NCI-H345 (cell line): ENCODE results near the gene MEIOB.
"Not testable (repeated sequence)": the region's sequence is repeated elsewhere in the genome, so short reads cannot be mapped to it uniquely, and the experiment has no call there.

Experiments used
- DNase-seq: peaks from one replicate; lab custom pipeline; 2025; lab: John Stamatoyannopoulos, UW

MEIOB gene

GRCh38 chr16:1871974-1872635 is at the start of gene MEIOB:
MEIOB (minus strand) TSS chr16:1872164; CDS start chr16:1868175, 3,989 bp downstream.
- DNase-seq = no peak

GRCh38 chr16:1920727-1921171 is 48.8 kb upstream of the MEIOB start:
- DNase-seq = peak; percentile 39

- not testable (repeated sequence) for DNase-seq
Measured at GRCh38 chr16:1920122-1920521, 48.2 kb upstream of the MEIOB start.

GRCh38 chr16:1919327-1919998 is 47.5 kb upstream of the MEIOB start:
- DNase-seq = no peak

- DNase-seq = peak; percentile 61
Measured at GRCh38 chr16:1918351-1919326, 46.7 kb upstream of the MEIOB start, which contains the start of gene HS3ST6. HS3ST6 (minus strand) TSS chr16:1918415; CDS start chr16:1918323, 92 bp downstream.

GRCh38 chr16:1917665-1918350 is 45.8 kb upstream of the MEIOB start:
- no peak for DNase-seq

- DNase-seq = no peak
Measured at GRCh38 chr16:1917056-1917664, 45.2 kb upstream of the MEIOB start.

- DNase-seq = peak; percentile 40
Measured at GRCh38 chr16:1916640-1916990, 44.7 kb upstream of the MEIOB start.

GRCh38 chr16:1915732-1916639 is 44.0 kb upstream of the MEIOB start:
- no peak for DNase-seq

- no peak for DNase-seq
Measured at GRCh38 chr16:1914988-1915387, 43.0 kb upstream of the MEIOB start.

- DNase-seq = no peak
Measured at GRCh38 chr16:1914084-1914608, 42.2 kb upstream of the MEIOB start.

- peak; percentile 90 for DNase-seq
Measured at GRCh38 chr16:1913327-1914083, 41.5 kb upstream of the MEIOB start.

- no peak for DNase-seq
Measured at GRCh38 chr16:1912215-1912543, 40.2 kb upstream of the MEIOB start.

GRCh38 chr16:1911467-1912214 is 39.7 kb upstream of the MEIOB start:
- DNase-seq = no peak

GRCh38 chr16:1909561-1910231 is 37.7 kb upstream of the MEIOB start:
- no peak for DNase-seq

- no peak for DNase-seq
Measured at GRCh38 chr16:1908983-1909382, 37.0 kb upstream of the MEIOB start.

GRCh38 chr16:1908184-1908583 is 36.2 kb upstream of the MEIOB start:
- DNase-seq = no peak

- DNase-seq = no peak
Measured at GRCh38 chr16:1907226-1907860, 35.4 kb upstream of the MEIOB start.
